Spleen (tissue), 11 donors: ENCODE data around the gene CENPC. TPM values are rescaled to one million over a fixed set of nuclear protein-coding genes. Genes with fewer than 3 reads are reported as not detected.
A peak's percentile ranks its signal among the peaks of the same experiment; 100 is the strongest.

ENCODE experiments used
- DNase-seq: peaks from one replicate; pipeline ENCODE4 v3.0.0-alpha.2; 2020
- H3K27ac ChIP-seq, 8 donors: fragments of 200-600 bp; sonication (generic) in 7 of 8; 1 replicate in 4 of 8; 2 replicates in 4 of 8; pipeline versions ENCODE4 v1.5.0 to v1.8.0; 2016 to 2021; ENCODE audit warnings: inconsistent platforms in 4 of 8, mild to moderate bottlenecking in 4 of 8, moderate library complexity in 1 of 8
- H3K27me3 ChIP-seq, 7 donors: fragments of 200-600 bp; sonication (generic) in 6 of 7; replicated peaks in 1 of 7; 1 replicate in 4 of 7; 2 replicates in 3 of 7; pipeline versions ENCODE4 v1.5.0 to v1.8.0; 2016 to 2021; ENCODE audit warnings: inconsistent platforms in 3 of 7, mild to moderate bottlenecking in 1 of 7
- H3K36me3 ChIP-seq, 6 donors: fragments of 200-600 bp; sonication (generic) in 5 of 6; 1 replicate in 4 of 6; 2 replicates in 2 of 6; pipeline versions ENCODE4 v1.5.0 to v1.8.0; 2016 to 2021; ENCODE audit warnings: inconsistent platforms in 2 of 6
- H3K4me1 ChIP-seq, 6 donors: fragments of 200-600 bp; sonication (generic) in 5 of 6; 1 replicate in 3 of 6; 2 replicates in 3 of 6; pipeline versions ENCODE4 v1.5.0 to v1.8.0; 2016 to 2021; ENCODE audit warnings: inconsistent platforms in 3 of 6
- H3K4me3 ChIP-seq, 8 donors: fragments of 200-600 bp; sonication (generic) in 7 of 8; 1 replicate in 4 of 8; 2 replicates in 4 of 8; pipeline versions ENCODE4 v1.5.0 to v1.8.0; 2016 to 2021; ENCODE audit warnings: inconsistent platforms in 4 of 8, mild to moderate bottlenecking in 4 of 8, moderate library complexity in 2 of 8
- H3K9me3 ChIP-seq, 8 donors: fragments of 200-600 bp; sonication (generic) in 7 of 8; 1 replicate in 4 of 8; 2 replicates in 4 of 8; pipeline versions ENCODE4 v1.5.0 to v1.8.0; 2016 to 2021; ENCODE audit warnings: inconsistent platforms in 4 of 8
- POLR2A ChIP-seq, 3 donors: fragments of 450-650 bp; IDR thresholded peaks; one replicate each; pipeline ENCODE4 v1.5.1; 2017; ENCODE audit warnings: antibody characterized with exemption in 3 of 3, mild to moderate bottlenecking in 1 of 3
- POLR2AphosphoS5 ChIP-seq, 3 donors: sonication (generic); formaldehyde crosslinking; IDR thresholded peaks; one replicate each; pipeline ENCODE4 v1.5.1; 2017; ENCODE audit warnings: antibody characterized with exemption in 3 of 3
- WGBS, 5 donors: extraction: QIAGEN DNeasy Blood & Tissue Kit in 3 of 5; methylation state at CpG; one replicate each; pipeline versions ENCODE4 v1.1.5 to v1.1.7; 2013 to 2018; 5-methylcytosine and 5-hydroxymethylcytosine counted together
- intact Hi-C: fragments of 100-400 bp; cut with DNase I; formaldehyde crosslinking; loops from one replicate; pipeline ENCODE4 v1.15.0; 2023; ENCODE audit warnings: low total_unique reads
- polyA plus RNA-seq, 3 donors: library from polyadenylated mRNA; stranded (reverse); fragments of 200-250 nt; gene quantifications; one replicate each; pipeline ENCODE4 v1.2.1, GENCODE V29; 2013
- total RNA-seq, 7 donors: library from RNA; depleted of rRNA in 3 of 7; stranded (reverse); fragments of >200 nt in 3 of 7; fragmentation: NEBNext Ultra II Directional in 4 of 7; extraction: Animal tissue kit (Norgen Biotek cat#: 25700) in 4 of 7; gene quantifications; one replicate each; pipeline versions ENCODE4 v1.1.0 to v1.2.1, GENCODE V29; 2016 to 2021
- TF ChIP-seq, protein P1 (sequence below), 11 experiments: fragments of 200-600 bp in 7 of 11; fragments of 450-650 bp in 4 of 11; sonication (generic) in 4 of 11; IDR thresholded peaks in 8 of 11; conservative IDR thresholded peaks in 3 of 11; 1 replicate in 7 of 11; 2 replicates in 4 of 11; pipeline versions ENCODE4 v1.4.0 to v1.8.0; 2016 to 2021; ENCODE audit warnings: antibody characterized with exemption in 11 of 11, inconsistent platforms in 4 of 11, mild to moderate bottlenecking in 1 of 11
- donor health status: healthy with polysubstance abuse.
- donor health status: DM: no; HTN: no; CAD: no; lungs with moderate emphysema.
- donor health status: DM: no; HTN: no; CAD: no.
- donor health status: Bipolar disorder and iron deficiency.
- donor health status: healthy.
- donor health status: DM: no; HTN: no; CAD: no.
- donor health status: DM: yes; HTN: yes; CAD: no.

Gene CENPC
- total and polyA plus RNA-seq, 10 donors = 5.4 to 60.2 (median 42.5) TPM

DNA sequence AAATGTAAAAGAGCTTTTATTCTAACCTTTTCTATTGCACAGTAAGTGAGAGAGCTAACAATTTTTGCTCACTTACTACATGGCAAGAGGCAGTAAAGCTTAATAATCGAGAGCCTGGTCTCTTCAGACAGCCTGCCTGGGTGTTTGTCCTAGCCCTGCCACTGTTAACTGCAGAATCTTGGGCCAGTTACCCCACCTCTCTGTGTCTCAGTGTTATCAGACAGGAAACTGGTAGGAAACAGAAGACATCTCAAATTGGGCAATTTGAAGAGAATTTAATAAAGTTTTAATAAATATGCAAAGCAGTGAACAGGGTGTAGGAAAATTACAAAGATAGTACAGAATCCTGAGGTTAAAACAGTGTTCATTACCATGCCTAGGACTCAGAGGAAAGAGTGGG is 26.7 kb upstream of the CENPC start:
- no peak overlapping the region for H3K4me3 ChIP-seq
- intact Hi-C loops = no loop called here
- H3K27me3 ChIP-seq = no peaks in the 10 kb centered on the region
- TF ChIP-seq, protein P1, sequence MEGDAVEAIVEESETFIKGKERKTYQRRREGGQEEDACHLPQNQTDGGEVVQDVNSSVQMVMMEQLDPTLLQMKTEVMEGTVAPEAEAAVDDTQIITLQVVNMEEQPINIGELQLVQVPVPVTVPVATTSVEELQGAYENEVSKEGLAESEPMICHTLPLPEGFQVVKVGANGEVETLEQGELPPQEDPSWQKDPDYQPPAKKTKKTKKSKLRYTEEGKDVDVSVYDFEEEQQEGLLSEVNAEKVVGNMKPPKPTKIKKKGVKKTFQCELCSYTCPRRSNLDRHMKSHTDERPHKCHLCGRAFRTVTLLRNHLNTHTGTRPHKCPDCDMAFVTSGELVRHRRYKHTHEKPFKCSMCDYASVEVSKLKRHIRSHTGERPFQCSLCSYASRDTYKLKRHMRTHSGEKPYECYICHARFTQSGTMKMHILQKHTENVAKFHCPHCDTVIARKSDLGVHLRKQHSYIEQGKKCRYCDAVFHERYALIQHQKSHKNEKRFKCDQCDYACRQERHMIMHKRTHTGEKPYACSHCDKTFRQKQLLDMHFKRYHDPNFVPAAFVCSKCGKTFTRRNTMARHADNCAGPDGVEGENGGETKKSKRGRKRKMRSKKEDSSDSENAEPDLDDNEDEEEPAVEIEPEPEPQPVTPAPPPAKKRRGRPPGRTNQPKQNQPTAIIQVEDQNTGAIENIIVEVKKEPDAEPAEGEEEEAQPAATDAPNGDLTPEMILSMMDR (IDR thresholded peaks at IDR 0.05 in 8 of 11, conservative IDR thresholded peaks at IDR 0.05 in 3 of 11) = no peak
- TF ChIP-seq POLR2A (IDR thresholded peaks at IDR 0.05) (no peak), POLR2AphosphoS5 (IDR thresholded peaks at IDR 0.05) (no peak)
- DNase-seq = no peak
- peaks cover 0 to 4% (median 0%) of the 10 kb centered on the region in 6 donors for H3K36me3 ChIP-seq
- H3K27ac ChIP-seq = peak overlapping the region in 3 of 8 donors; percentile 41 to 79 (median 49)
- peaks cover 3 to 59% (median 18%) of the 10 kb centered on the region in 6 donors for H3K4me1 ChIP-seq
- WGBS, 5 donors = 19 to 40% (median 25%) methylated on average over 1 of the region's 1 CpG
- H3K9me3 ChIP-seq = no peaks in the 10 kb centered on the region

DNA sequence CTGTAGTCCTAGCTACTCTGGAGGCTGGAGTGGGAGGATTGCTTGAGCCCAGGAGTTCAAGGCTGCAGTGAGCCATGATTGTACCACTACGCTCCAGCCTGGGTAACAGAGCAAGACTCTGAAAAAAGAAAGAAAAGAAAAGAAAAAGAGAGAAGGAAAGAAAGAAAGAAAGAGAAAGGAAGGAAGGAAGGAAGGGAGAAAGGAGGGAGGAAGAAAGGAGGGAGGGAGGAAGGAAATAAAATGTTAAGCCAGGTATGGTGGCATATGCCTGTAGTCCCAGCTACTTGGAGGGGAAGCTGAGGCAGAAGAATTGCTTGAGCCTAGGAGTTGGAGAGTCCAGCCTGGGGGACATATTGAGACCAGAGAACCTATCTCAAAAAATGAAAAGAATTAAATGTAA is 25.2 kb upstream of the CENPC start:
- peak overlapping the region in 1 of 8 donors; percentile 25 for H3K27ac ChIP-seq
- peaks cover 3 to 56% (median 16%) of the 10 kb centered on the region in 6 donors for H3K4me1 ChIP-seq
- H3K36me3 ChIP-seq = peaks cover 0 to 4% (median 0%) of the 10 kb centered on the region in 6 donors
- intact Hi-C loops = no loop called here
- H3K27me3 ChIP-seq = no peaks in the 10 kb centered on the region
- no peak overlapping the region for H3K4me3 ChIP-seq
- H3K9me3 ChIP-seq = no peaks in the 10 kb centered on the region
- TF ChIP-seq, protein P1 (IDR thresholded peaks at IDR 0.05 in 8 of 11, conservative IDR thresholded peaks at IDR 0.05 in 3 of 11) = no peak
- TF ChIP-seq POLR2AphosphoS5 (IDR thresholded peaks at IDR 0.05) (no peak), POLR2A (IDR thresholded peaks at IDR 0.05) (no peak)
- DNase-seq = no peak
- WGBS, 5 donors = 91 to 100% (median 96%) methylated on average over 1 of the region's 1 CpG

DNA sequence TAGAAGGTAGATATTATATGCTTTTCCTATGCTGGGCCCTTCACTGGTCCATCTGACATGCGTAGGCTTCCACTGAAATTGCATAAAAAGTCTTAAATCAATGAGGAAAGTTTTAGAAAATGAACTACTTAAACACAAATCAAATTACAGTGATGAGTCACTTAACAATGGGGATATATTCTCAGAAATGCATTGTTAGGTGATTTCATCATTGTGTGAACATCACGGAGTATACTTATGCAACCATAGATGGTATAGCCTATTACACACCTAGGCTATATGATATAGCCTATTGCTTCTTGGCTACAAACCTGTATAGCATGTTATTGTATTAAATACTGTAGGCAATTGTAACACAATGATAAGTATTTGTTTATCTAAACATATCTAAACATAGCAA is 23.5 kb upstream of the CENPC start:
- peaks cover 0 to 53% (median 7%) of the 10 kb centered on the region in 6 donors for H3K4me1 ChIP-seq
- no peak for DNase-seq
- WGBS, 5 donors = 75 to 96% (median 89%) methylated on average over 2 of the region's 2 CpGs
- H3K27ac ChIP-seq = peak overlapping the region in 1 of 8 donors; percentile 29
- H3K27me3 ChIP-seq = no peaks in the 10 kb centered on the region
- TF ChIP-seq POLR2A (IDR thresholded peaks at IDR 0.05) (no peak), POLR2AphosphoS5 (IDR thresholded peaks at IDR 0.05) (no peak)
- TF ChIP-seq, protein P1 (IDR thresholded peaks at IDR 0.05 in 8 of 11, conservative IDR thresholded peaks at IDR 0.05 in 3 of 11) = no peak
- no peaks in the 10 kb centered on the region for H3K9me3 ChIP-seq
- peaks cover 0 to 4% (median 0%) of the 10 kb centered on the region in 6 donors for H3K36me3 ChIP-seq
- H3K4me3 ChIP-seq = no peak overlapping the region
- intact Hi-C loops = no loop called here

DNA sequence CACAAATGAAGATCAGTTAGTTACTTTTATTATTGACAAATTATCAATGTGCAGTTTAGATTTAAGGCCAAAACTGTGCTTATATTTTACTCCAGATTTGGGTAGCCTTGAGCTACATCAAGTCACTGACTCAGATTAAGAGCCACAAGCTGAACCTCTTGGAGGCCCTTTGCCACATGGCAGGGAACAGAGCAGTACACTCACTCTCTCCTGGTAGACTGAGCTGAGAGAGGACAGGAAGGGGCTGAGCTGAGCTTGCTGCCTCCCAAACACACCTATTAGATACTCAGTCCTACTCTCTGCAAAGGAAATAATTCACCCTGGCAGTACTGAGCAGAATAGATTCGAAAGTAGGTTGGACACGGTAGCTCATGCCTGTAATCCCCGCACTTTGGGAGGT is 21.0 kb upstream of the CENPC start:
- peaks cover 0 to 36% (median 0%) of the 10 kb centered on the region in 6 donors for H3K4me1 ChIP-seq
- no peak for DNase-seq
- no peaks in the 10 kb centered on the region for H3K27me3 ChIP-seq
- no peaks in the 10 kb centered on the region for H3K9me3 ChIP-seq
- no peak overlapping the region for H3K4me3 ChIP-seq
- H3K27ac ChIP-seq = peak overlapping the region in 1 of 8 donors; percentile 44
- intact Hi-C loops = no loop called here
- TF ChIP-seq, protein P1 (IDR thresholded peaks at IDR 0.05 in 8 of 11, conservative IDR thresholded peaks at IDR 0.05 in 3 of 11) = no peak
- TF ChIP-seq POLR2AphosphoS5 (IDR thresholded peaks at IDR 0.05) (no peak), POLR2A (IDR thresholded peaks at IDR 0.05) (no peak)
- peaks cover 0 to 4% (median 0%) of the 10 kb centered on the region in 6 donors for H3K36me3 ChIP-seq
- 92 to 98% (median 96%) methylated on average over 3 of the region's 3 CpGs for WGBS, 5 donors
